CD4-positive, CD25-positive, alpha-beta regulatory T cell (primary cell): ENCODE measurements around the gene ELMO1. TPM values are rescaled to one million over a fixed set of nuclear protein-coding genes. Genes with fewer than 3 reads are reported as not detected.

Experiments used
- ATAC-seq, 2 donors: fragments of 150-1000 bp; cut with Tn5 transposase; one replicate each; pipeline ENCODE4 v1.10.0; 2021; ENCODE audit warnings: low read depth in 2 of 2, moderate number of reproducible peaks in 2 of 2, moderate library complexity in 1 of 2
- DNase-seq, 3 donors: peaks; one replicate each; pipeline versions ENCODE4 v3.0.0 to v3.0.0-alpha.2; 2012 to 2022; ENCODE audit warnings: mixed read lengths in 1 of 3
- H3K27ac ChIP-seq: one replicate; pipeline ENCODE4 v1.7.0; 2013; ENCODE audit warnings: mild to moderate bottlenecking, low read length; ENCODE audit not compliant: insufficient read depth, poor library complexity, severe bottlenecking
- H3K27me3 ChIP-seq: one replicate; pipeline ENCODE4 v1.7.0; 2013; ENCODE audit warnings: low read length; ENCODE audit not compliant: control insufficient read depth, insufficient read depth
- H3K36me3 ChIP-seq: one replicate; pipeline ENCODE4 v1.7.0; 2013; ENCODE audit warnings: mild to moderate bottlenecking, low read length, moderate library complexity; ENCODE audit not compliant: control insufficient read depth, insufficient read depth
- H3K4me1 ChIP-seq: 2 replicates; pipeline ENCODE4 v1.7.0; 2013; ENCODE audit warnings: mild to moderate bottlenecking, low read length; ENCODE audit not compliant: insufficient read depth, control insufficient read depth, poor library complexity, severe bottlenecking
- H3K4me3 ChIP-seq: one replicate; pipeline ENCODE4 v1.7.0; 2013; ENCODE audit warnings: low read depth, mild to moderate bottlenecking, low read length, moderate library complexity
- H3K9me3 ChIP-seq, 2 experiments: 1 replicate in 1 of 2; 2 replicates in 1 of 2; pipeline ENCODE4 v1.7.0; 2013; ENCODE audit warnings: low read length in 2 of 2, mild to moderate bottlenecking in 1 of 2, moderate library complexity in 1 of 2; ENCODE audit not compliant: control insufficient read depth in 2 of 2
- H3K27ac Mint-ChIP-seq, 3 donors: one replicate each; pipeline ENCODE4 v1.8.0; 2020 to 2022; ENCODE audit warnings: mild to moderate bottlenecking in 3 of 3, mixed read lengths in 3 of 3, moderate library complexity in 2 of 3
- H3K27me3 Mint-ChIP-seq: one replicate; pipeline ENCODE4 v1.8.0; 2022; ENCODE audit warnings: mild to moderate bottlenecking, mixed read lengths
- H3K36me3 Mint-ChIP-seq: one replicate; pipeline ENCODE4 v1.8.0; 2020; ENCODE audit warnings: mixed read lengths
- H3K4me1 Mint-ChIP-seq, 4 donors: one replicate each; pipeline ENCODE4 v1.8.0; 2020 to 2022; ENCODE audit warnings: mixed read lengths in 4 of 4, mild to moderate bottlenecking in 1 of 4
- H3K4me3 Mint-ChIP-seq, 4 donors: one replicate each; pipeline ENCODE4 v1.8.0; 2020 to 2022; ENCODE audit warnings: mild to moderate bottlenecking in 4 of 4, mixed read lengths in 4 of 4, moderate library complexity in 3 of 4
- H3K9me3 Mint-ChIP-seq, 7 donors: one replicate each; pipeline ENCODE4 v1.8.0; 2020 to 2022; ENCODE audit warnings: mixed read lengths in 7 of 7, mild to moderate bottlenecking in 3 of 7, moderate library complexity in 2 of 7
- polyA plus RNA-seq, 4 donors: library from polyadenylated mRNA; unstranded; fragments of 300-500 nt; fragmentation: Illumina TruSeq; gene quantifications; one replicate each; pipeline ENCODE4 v1.2.3, GENCODE V29; 2021
- total RNA-seq: library from RNA; stranded (reverse); gene quantifications from one replicate; pipeline ENCODE4 v1.2.3, GENCODE V29; 2022

The ELMO1 gene
- total and polyA plus RNA-seq, 5 donors from 2014 or later = 39.5 to 162 (median 53.5) TPM

DNA sequence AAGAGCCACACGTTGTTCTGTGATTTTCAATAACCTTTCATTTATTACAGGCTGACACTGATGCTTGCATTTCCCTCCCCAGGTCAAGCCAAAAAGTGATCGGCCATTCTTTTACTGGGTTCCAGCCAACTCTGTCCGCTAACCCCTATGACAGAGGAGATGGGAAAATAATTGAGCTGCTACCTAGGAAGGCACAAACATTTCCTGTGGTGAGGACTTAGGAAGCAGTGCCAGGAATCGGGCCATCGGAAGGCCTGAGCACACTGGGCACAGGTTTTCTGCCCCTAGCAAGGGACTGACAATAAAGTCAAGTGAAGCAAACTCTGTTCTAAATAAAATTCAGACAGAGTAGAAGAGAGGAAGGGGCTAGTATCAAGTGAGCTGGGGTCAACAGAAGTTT lies 411.4 kb downstream of the ELMO1 start:
- ATAC-seq = no peak
- no peak overlapping the region for H3K27ac Mint-ChIP-seq

GRCh38 chr7:37035631-37036030 lies 413.0 kb downstream of the ELMO1 start:
- no peak overlapping the region for H3K4me3 ChIP-seq
- H3K27ac ChIP-seq = no peak overlapping the region
- no peak for ATAC-seq
- H3K27me3 ChIP-seq = no peaks in the 10 kb centered on the region
- H3K36me3 ChIP-seq = peaks cover 29% of the 10 kb centered on the region
- no peaks in the 10 kb centered on the region for H3K4me1 ChIP-seq
- DNase-seq = no peak
- no peaks in the 10 kb centered on the region for H3K27me3 Mint-ChIP-seq
- peaks cover 59% of the 10 kb centered on the region for H3K36me3 Mint-ChIP-seq
- H3K4me3 Mint-ChIP-seq = no peak overlapping the region
- H3K9me3 ChIP-seq = peaks cover 10 to 11% of the 10 kb centered on the region in 2 experiments
- peaks cover 8 to 17% (median 13%) of the 10 kb centered on the region in 4 donors for H3K4me1 Mint-ChIP-seq
- H3K27ac Mint-ChIP-seq = no peak overlapping the region
- peaks cover 0 to 15% (median 0%) of the 10 kb centered on the region in 7 donors for H3K9me3 Mint-ChIP-seq

More for the DNA sequence above, 411.4 kb downstream of the ELMO1 start:
- H3K27me3 Mint-ChIP-seq = no peaks in the 10 kb centered on the region
- H3K4me1 Mint-ChIP-seq = peaks cover 6 to 10% (median 8%) of the 10 kb centered on the region in 4 donors
- H3K4me3 ChIP-seq = no peak overlapping the region
- H3K9me3 ChIP-seq = peaks cover 10 to 11% of the 10 kb centered on the region in 2 experiments
- H3K36me3 ChIP-seq = peaks cover 34% of the 10 kb centered on the region
- DNase-seq = no peak
- H3K27me3 ChIP-seq = no peaks in the 10 kb centered on the region
- no peak overlapping the region for H3K4me3 Mint-ChIP-seq
- no peak overlapping the region for H3K27ac ChIP-seq
- peaks cover 57% of the 10 kb centered on the region for H3K36me3 Mint-ChIP-seq
- H3K9me3 Mint-ChIP-seq = peaks cover 0 to 19% (median 4%) of the 10 kb centered on the region in 7 donors
- no peaks in the 10 kb centered on the region for H3K4me1 ChIP-seq

- DNase-seq = no peak
- Histone ChIP-seq H3K4me3 (no peak overlapping the region), H3K27ac (no peak overlapping the region), H3K36me3 (peaks cover 20% of the 10 kb centered on the region), H3K4me1 (no peaks in the 10 kb centered on the region), H3K27me3 (no peaks in the 10 kb centered on the region), H3K9me3 (no peaks in the 10 kb centered on the region)
- peaks cover 52% of the 10 kb centered on the region for H3K36me3 Mint-ChIP-seq
- H3K27me3 Mint-ChIP-seq = no peaks in the 10 kb centered on the region
- peaks cover 0 to 2% (median 0%) of the 10 kb centered on the region in 7 donors for H3K9me3 Mint-ChIP-seq
- ATAC-seq = no peak
- H3K27ac Mint-ChIP-seq = peak overlapping the region in 1 of 3 donors; percentile 7
- peaks cover 16 to 37% (median 24%) of the 10 kb centered on the region in 4 donors for H3K4me1 Mint-ChIP-seq
- H3K4me3 Mint-ChIP-seq = no peak overlapping the region
Measured at GRCh38 chr7:37033141-37033540, 415.5 kb downstream of the ELMO1 start.

DNA sequence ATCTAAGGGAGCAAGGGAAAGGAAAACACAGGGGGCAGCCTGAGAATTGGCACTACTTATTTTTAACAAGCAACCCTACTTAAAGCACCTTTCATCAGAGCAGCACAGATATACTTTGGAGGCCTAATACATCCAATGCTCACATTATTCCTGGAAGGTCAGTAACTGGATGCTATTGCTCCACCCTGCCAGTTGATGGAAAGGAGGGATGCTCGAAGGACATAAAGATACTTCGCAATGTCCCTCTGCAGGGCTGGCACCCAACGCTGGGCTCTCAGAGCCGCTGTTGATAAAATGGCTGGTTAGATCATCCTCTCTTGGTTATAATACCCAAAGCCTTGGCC lies 416.4 kb downstream of the ELMO1 start:
- no peaks in the 10 kb centered on the region for H3K27me3 Mint-ChIP-seq
- H3K36me3 Mint-ChIP-seq = peaks cover 50% of the 10 kb centered on the region
- H3K4me1 Mint-ChIP-seq = peaks cover 16 to 37% (median 24%) of the 10 kb centered on the region in 4 donors
- no peaks in the 10 kb centered on the region for H3K9me3 Mint-ChIP-seq
- no peak overlapping the region for H3K4me3 Mint-ChIP-seq
- Histone ChIP-seq H3K36me3 (peaks cover 18% of the 10 kb centered on the region), H3K4me1 (no peaks in the 10 kb centered on the region), H3K4me3 (no peak overlapping the region), H3K27ac (no peak overlapping the region), H3K27me3 (no peaks in the 10 kb centered on the region), H3K9me3 (no peaks in the 10 kb centered on the region)
- no peak for ATAC-seq
- peak overlapping the region in 1 of 3 donors; percentile 6 for H3K27ac Mint-ChIP-seq
- DNase-seq = no peak

DNA sequence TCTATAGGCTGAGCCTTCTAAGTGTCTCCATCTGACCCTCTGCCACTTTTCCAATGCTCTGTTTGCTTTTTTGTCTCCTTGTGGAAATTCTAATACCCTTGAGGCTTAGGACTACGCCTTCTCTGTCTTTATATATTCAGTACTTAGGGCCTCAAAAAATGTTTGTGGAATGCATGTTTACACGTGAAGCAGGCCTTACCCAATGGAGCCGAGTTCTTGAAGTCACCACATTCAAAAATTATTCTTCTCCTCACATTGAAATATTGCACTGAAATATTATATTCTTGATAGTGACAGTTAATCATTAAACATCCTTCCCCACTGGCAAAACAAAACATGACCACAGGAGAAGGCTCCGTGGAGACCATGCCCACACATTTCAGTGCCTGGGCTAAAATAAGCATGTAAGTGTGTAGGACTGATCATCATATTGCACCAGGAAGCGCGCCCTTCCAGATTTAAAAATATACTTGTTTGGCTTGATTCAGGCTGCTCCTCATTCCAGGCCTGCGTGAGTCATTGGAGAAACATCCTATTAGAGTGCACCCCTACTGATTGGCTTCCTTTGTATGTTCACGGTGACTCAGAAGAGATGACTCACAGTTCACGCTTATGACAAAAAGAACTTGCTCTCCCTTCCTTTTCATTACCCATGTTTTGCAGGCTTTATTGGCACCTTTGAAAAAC lies 416.9 kb downstream of the ELMO1 start:
- Mint-ChIP-seq H3K9me3 (no peaks in the 10 kb centered on the region), H3K4me3 (no peak overlapping the region), H3K27ac (peak overlapping the region in 1 of 3 donors; percentile 6), H3K36me3 (peaks cover 50% of the 10 kb centered on the region), H3K27me3 (no peaks in the 10 kb centered on the region), H3K4me1 (peaks cover 16 to 37% (median 24%) of the 10 kb centered on the region in 4 donors)
- Histone ChIP-seq H3K27ac (no peak overlapping the region), H3K9me3 (no peaks in the 10 kb centered on the region), H3K4me1 (no peaks in the 10 kb centered on the region), H3K36me3 (peaks cover 13% of the 10 kb centered on the region), H3K4me3 (no peak overlapping the region), H3K27me3 (no peaks in the 10 kb centered on the region)
- ATAC-seq (peak; percentile 90 to 92), DNase-seq (peak in 1 of 3 donors; percentile 28)

DNA sequence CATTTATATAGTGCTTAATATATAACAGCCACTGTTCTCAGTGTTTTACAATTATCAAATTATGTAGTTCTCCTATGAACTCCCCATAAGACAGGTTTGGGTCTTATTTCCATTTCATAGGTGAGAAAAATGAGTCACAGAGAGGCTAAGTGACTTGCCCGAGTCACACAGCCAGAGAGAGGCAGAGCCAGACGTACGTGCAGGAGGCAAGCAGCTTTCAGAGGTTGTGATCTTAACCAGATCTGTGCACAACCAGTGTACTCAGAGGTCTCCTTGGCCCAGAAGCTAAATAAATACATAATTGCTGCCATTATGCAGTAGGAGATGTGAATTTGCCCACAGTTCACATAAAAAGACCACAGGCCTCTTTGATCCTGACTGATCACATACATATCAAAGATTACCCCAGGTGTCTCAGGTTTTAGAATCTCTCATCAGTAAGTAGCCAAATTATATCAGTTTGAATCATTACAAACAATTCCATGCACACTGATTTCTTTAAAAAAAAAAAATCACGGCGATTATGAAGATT lies 419.7 kb downstream of the ELMO1 start:
- no peak for ATAC-seq
- H3K27me3 ChIP-seq = no peaks in the 10 kb centered on the region

GRCh38 chr7:37027557-37028341 lies 420.9 kb downstream of the ELMO1 start:
- Mint-ChIP-seq H3K27me3 (no peaks in the 10 kb centered on the region), H3K4me1 (peaks cover 17 to 31% (median 23%) of the 10 kb centered on the region in 4 donors), H3K36me3 (peaks cover 52% of the 10 kb centered on the region), H3K9me3 (peaks cover 0 to 2% (median 0%) of the 10 kb centered on the region in 7 donors), H3K27ac (no peak overlapping the region), H3K4me3 (no peak overlapping the region)
- Histone ChIP-seq H3K36me3 (peaks cover 3% of the 10 kb centered on the region), H3K4me3 (no peak overlapping the region), H3K27me3 (no peaks in the 10 kb centered on the region), H3K27ac (no peak overlapping the region), H3K9me3 (no peaks in the 10 kb centered on the region), H3K4me1 (no peaks in the 10 kb centered on the region)
- DNase-seq (no peak), ATAC-seq (no peak)

More for the DNA sequence above, 419.7 kb downstream of the ELMO1 start:
- Mint-ChIP-seq H3K4me3 (no peak overlapping the region), H3K27me3 (no peaks in the 10 kb centered on the region), H3K4me1 (peaks cover 14 to 37% (median 23%) of the 10 kb centered on the region in 4 donors), H3K9me3 (peaks cover 0 to under 1% (median 0%) of the 10 kb centered on the region in 7 donors), H3K36me3 (peaks cover 54% of the 10 kb centered on the region), H3K27ac (peak overlapping the region in 1 of 3 donors; percentile 8)
- Histone ChIP-seq H3K4me1 (no peaks in the 10 kb centered on the region), H3K27ac (no peak overlapping the region), H3K4me3 (no peak overlapping the region), H3K9me3 (no peaks in the 10 kb centered on the region), H3K36me3 (peaks cover 13% of the 10 kb centered on the region)
- peak in 1 of 3 donors; percentile 8 for DNase-seq
